ENCODE data around the gene BCL11B.

BCL11B gene

GRCh38 chr14:99120526-99121318, 151.3 kb downstream of the BCL11B start:
- Mint-ChIP-seq H3K9me3 (no peaks in the 10 kb centered on the region), H3K27ac (no peak overlapping the region), H3K4me1 (ENCODE audit: low read depth) (peaks cover 1% of the 10 kb centered on the region), H3K4me3 (no peak overlapping the region), H3K36me3 (ENCODE audit: low read depth) (no peaks in the 10 kb centered on the region), H3K27me3 (ENCODE audit: low read depth) (peaks cover 24% of the 10 kb centered on the region)
- DNase-seq (ENCODE audit: low spot score) = no peak

GRCh38 chr14:99119554-99120525, 152.2 kb downstream of the BCL11B start:
- Mint-ChIP-seq H3K27me3 (ENCODE audit: low read depth) (peaks cover 31% of the 10 kb centered on the region), H3K4me1 (ENCODE audit: low read depth) (peaks cover 1% of the 10 kb centered on the region), H3K4me3 (no peak overlapping the region)

More at GRCh38 chr14:99119554-99120525, 152.2 kb downstream of the BCL11B start:
- DNase-seq (ENCODE audit: low spot score) = no peak
- Mint-ChIP-seq H3K27ac (no peak overlapping the region), H3K9me3 (no peaks in the 10 kb centered on the region), H3K36me3 (ENCODE audit: low read depth) (no peaks in the 10 kb centered on the region)

Measured in T-helper 2 cell treated with Interferon-gamma antibody and Interleukin-4, amounts not matched to agents 5 μg/mL and 100 μg/mL, for 36 hours (primary cell).